H1 (cell line): Measurements from ENCODE around the gene ZNF221. TPM values are rescaled to one million over a fixed set of nuclear protein-coding genes. Genes with fewer than 3 reads are reported as not detected.

Experiments used
- JUND ChIP-seq: IDR thresholded peaks from 2 replicates; pipeline ENCODE4 v1.6.1; 2011; ENCODE audit warnings: mild to moderate bottlenecking, improper control_type of control experiment, low read length
- SAP30 ChIP-seq: fragments of 300-600 bp; sonication (generic); IDR thresholded peaks from 2 replicates; pipeline ENCODE4 v1.7.1; 2012; ENCODE audit warnings: low read length, moderate library complexity, mild to moderate bottlenecking, inconsistent platforms; ENCODE audit not compliant: insufficient read depth, insufficient replicate concordance
- polyA plus RNA-seq, 7 experiments: library from polyadenylated mRNA; depleted of rRNA in 3 of 7; stranded (reverse) in 5 of 7; unstranded in 2 of 7; fragments of >200 nt in 5 of 7; fragments of 200-250 nt in 2 of 7; gene quantifications; 1 replicate in 5 of 7; 2 replicates in 1 of 7; 4 replicates in 1 of 7; pipeline versions ENCODE4 v1.2.1 to v1.2.3, GENCODE V29; 2011 to 2013; ENCODE audit warnings: missing spikeins in 2 of 7, mixed read lengths in 2 of 7
- total RNA-seq: library from RNA; stranded (reverse); fragmentation: NEBNext Ultra II Directional; extraction: Animal tissue kit (Norgen Biotek cat#: 25700); gene quantifications from 2 replicates; pipeline ENCODE4 v1.2.1, GENCODE V29; 2021

ZNF221 gene
- total and polyA plus RNA-seq, 2 of the 8 experiments (the other 6 are each of a cell fraction or from before 2014, with no cell fraction given): 0.50 to 8.4 TPM

- TF ChIP-seq SAP30 (no peak), JUND (no peak)
These were observed 54.9 kb downstream of the ZNF221 start (continued) for GRCh38 chr19:44005973-44006372.
